Activated T-helper 2 cell treated with anti-CD3 and anti-CD28 coated beads, Interferon-gamma antibody, Interleukin-2, Interleukin-4, amounts not matched to agents 10 μg/mL and 5 μg/mL and 100 μg/mL, durations not matched to agents 14 hours and 24 hours and 36 hours (primary cell): ENCODE data around the gene GABRB3. TPM values are rescaled to one million over a fixed set of nuclear protein-coding genes. Genes with fewer than 3 reads are reported as not detected.

Experiments used
- DNase-seq: peaks from one replicate; pipeline ENCODE4 v3.0.0; 2021; ENCODE audit warnings: low spot score
- H3K27ac Mint-ChIP-seq: one replicate; pipeline ENCODE4 v1.8.0; 2021; ENCODE audit warnings: mixed read lengths
- H3K27me3 Mint-ChIP-seq: one replicate; pipeline ENCODE4 v1.8.0; 2021; ENCODE audit warnings: low read depth, mixed read lengths
- H3K36me3 Mint-ChIP-seq: one replicate; pipeline ENCODE4 v1.8.0; 2021; ENCODE audit warnings: low read depth, mixed read lengths
- H3K4me1 Mint-ChIP-seq: one replicate; pipeline ENCODE4 v1.8.0; 2021; ENCODE audit warnings: low read depth, mixed read lengths
- H3K4me3 Mint-ChIP-seq: one replicate; pipeline ENCODE4 v1.8.0; 2021; ENCODE audit warnings: low read depth, mild to moderate bottlenecking, moderate library complexity, mixed read lengths
- H3K9me3 Mint-ChIP-seq: one replicate; pipeline ENCODE4 v1.8.0; 2021; ENCODE audit warnings: mixed read lengths
- intact Hi-C: fragments of 100-400 bp; cut with micrococcal nuclease; formaldehyde crosslinking; loops from one replicate; pipeline ENCODE4 v1.15.1; 2023
- total RNA-seq: library from RNA; stranded (reverse); gene quantifications from 2 replicates; pipeline ENCODE4 v1.2.3, GENCODE V29; 2022

The GABRB3 gene
- total RNA-seq, 1 donor from 2014 or later = not detected

GRCh38 chr15:26689462-26689861 is 83.4 kb downstream of the GABRB3 start:
- Mint-ChIP-seq H3K9me3 (peaks cover 39% of the 10 kb centered on the region), H3K4me1 (no peaks in the 10 kb centered on the region), H3K36me3 (no peaks in the 10 kb centered on the region), H3K4me3 (no peak overlapping the region), H3K27ac (no peak overlapping the region), H3K27me3 (no peaks in the 10 kb centered on the region)
- intact Hi-C loops = no loop called here
- DNase-seq = no peak

DNA sequence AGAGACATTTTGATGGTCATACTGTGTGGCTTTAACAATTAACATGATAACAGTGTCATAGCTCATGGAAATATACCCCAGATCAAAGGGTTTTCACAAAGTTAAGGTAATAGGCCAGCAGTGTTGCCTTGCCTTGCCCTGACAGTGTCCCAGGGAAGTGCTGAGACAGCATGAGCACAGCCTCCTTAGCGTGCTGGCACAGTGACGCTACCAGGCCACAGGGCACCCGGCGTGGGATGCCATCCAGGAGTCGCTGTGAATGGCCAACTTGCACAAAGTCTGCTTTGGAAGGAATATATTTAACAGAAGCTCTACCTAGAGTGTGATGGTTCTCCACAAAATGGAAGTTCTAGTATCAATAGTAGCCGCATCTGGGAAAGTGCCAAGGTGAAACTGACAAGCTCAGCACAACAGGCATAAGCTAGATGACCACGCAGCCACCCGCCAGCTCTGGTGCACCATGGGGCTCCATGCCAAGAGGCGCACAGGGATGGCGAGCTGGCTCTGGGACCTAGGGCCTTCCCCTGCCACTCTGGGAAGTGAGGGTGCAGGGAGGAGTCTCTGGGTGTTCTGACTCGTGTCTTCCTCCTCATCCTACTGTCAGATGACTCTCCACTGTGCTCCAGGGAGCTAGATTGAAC is 86.2 kb downstream of the GABRB3 start:
- H3K36me3 Mint-ChIP-seq = no peaks in the 10 kb centered on the region
- intact Hi-C loops = no loop called here

GRCh38 chr15:26682598-26683164 is 90.2 kb downstream of the GABRB3 start:
- no peak for DNase-seq
- Mint-ChIP-seq H3K9me3 (peaks cover 40% of the 10 kb centered on the region), H3K27ac (no peak overlapping the region), H3K4me1 (no peaks in the 10 kb centered on the region), H3K36me3 (no peaks in the 10 kb centered on the region), H3K27me3 (no peaks in the 10 kb centered on the region), H3K4me3 (no peak overlapping the region)
- intact Hi-C loops = no loop called here

More for the DNA sequence above, 86.2 kb downstream of the GABRB3 start:
- Mint-ChIP-seq H3K27ac (no peak overlapping the region), H3K4me1 (no peaks in the 10 kb centered on the region), H3K9me3 (peaks cover 34% of the 10 kb centered on the region), H3K4me3 (no peak overlapping the region), H3K27me3 (no peaks in the 10 kb centered on the region)
- DNase-seq = no peak

DNA sequence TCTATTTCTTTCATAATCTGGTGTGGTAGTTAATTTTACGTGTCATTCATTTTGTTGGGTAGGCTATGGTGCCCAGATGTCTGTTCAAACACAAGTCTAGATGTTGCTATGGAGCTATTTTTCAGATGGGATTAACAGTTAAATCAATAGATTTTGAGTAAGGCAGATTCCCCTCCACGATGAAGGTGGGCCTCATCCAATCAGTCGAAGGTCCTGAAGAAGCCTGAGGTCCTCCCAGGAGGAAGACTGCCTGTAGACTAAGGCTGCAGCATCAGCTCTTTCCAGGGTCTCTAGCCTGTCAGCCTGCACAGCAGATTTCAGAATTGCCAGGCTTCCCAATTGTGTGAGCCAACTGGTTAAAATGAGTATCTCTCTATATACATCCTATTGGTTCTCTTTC is 92.9 kb downstream of the GABRB3 start:
- Mint-ChIP-seq H3K9me3 (peaks cover 37% of the 10 kb centered on the region), H3K4me3 (no peak overlapping the region), H3K36me3 (no peaks in the 10 kb centered on the region), H3K4me1 (no peaks in the 10 kb centered on the region), H3K27ac (no peak overlapping the region), H3K27me3 (no peaks in the 10 kb centered on the region)
- no peak for DNase-seq
- intact Hi-C loops = no loop called here

- intact Hi-C loops = no loop called here
- H3K4me1 Mint-ChIP-seq = no peaks in the 10 kb centered on the region
- H3K4me3 Mint-ChIP-seq = no peak overlapping the region
- H3K9me3 Mint-ChIP-seq = peaks cover 39% of the 10 kb centered on the region
- no peak for DNase-seq
- no peaks in the 10 kb centered on the region for H3K27me3 Mint-ChIP-seq
- no peak overlapping the region for H3K27ac Mint-ChIP-seq
- H3K36me3 Mint-ChIP-seq = no peaks in the 10 kb centered on the region
These were observed 96.8 kb downstream of the GABRB3 start for GRCh38 chr15:26676115-26676514.

- Mint-ChIP-seq H3K27ac (no peak overlapping the region), H3K36me3 (no peaks in the 10 kb centered on the region), H3K27me3 (no peaks in the 10 kb centered on the region), H3K4me1 (no peaks in the 10 kb centered on the region), H3K9me3 (peaks cover 39% of the 10 kb centered on the region), H3K4me3 (no peak overlapping the region)
- intact Hi-C loops = no loop called here
- no peak for DNase-seq
These were observed 98.4 kb downstream of the GABRB3 start for GRCh38 chr15:26674467-26674866.

- Mint-ChIP-seq H3K27ac (no peak overlapping the region), H3K4me3 (no peak overlapping the region), H3K9me3 (peaks cover 43% of the 10 kb centered on the region), H3K27me3 (no peaks in the 10 kb centered on the region), H3K4me1 (no peaks in the 10 kb centered on the region), H3K36me3 (no peaks in the 10 kb centered on the region)
- DNase-seq = no peak
- intact Hi-C loops = no loop called here
These were observed 99.4 kb downstream of the GABRB3 start for GRCh38 chr15:26673445-26673844.

- Mint-ChIP-seq H3K27me3 (no peaks in the 10 kb centered on the region), H3K27ac (no peak overlapping the region), H3K4me1 (no peaks in the 10 kb centered on the region), H3K4me3 (no peak overlapping the region), H3K36me3 (no peaks in the 10 kb centered on the region), H3K9me3 (peaks cover 44% of the 10 kb centered on the region)
- DNase-seq = no peak
- intact Hi-C loops = no loop called here
These were observed 102.8 kb downstream of the GABRB3 start for GRCh38 chr15:26670116-26670515.

GRCh38 chr15:26667222-26667988 is 105.5 kb downstream of the GABRB3 start:
- Mint-ChIP-seq H3K9me3 (peaks cover 35% of the 10 kb centered on the region), H3K4me1 (no peaks in the 10 kb centered on the region), H3K4me3 (no peak overlapping the region), H3K36me3 (no peaks in the 10 kb centered on the region), H3K27me3 (no peaks in the 10 kb centered on the region), H3K27ac (no peak overlapping the region)
- DNase-seq = no peak
- intact Hi-C loops = no loop called here

GRCh38 chr15:26665957-26666791 is 106.7 kb downstream of the GABRB3 start:
- Mint-ChIP-seq H3K36me3 (no peaks in the 10 kb centered on the region), H3K27me3 (no peaks in the 10 kb centered on the region), H3K9me3 (peaks cover 38% of the 10 kb centered on the region), H3K4me1 (no peaks in the 10 kb centered on the region), H3K4me3 (no peak overlapping the region), H3K27ac (no peak overlapping the region)
- intact Hi-C loops = no loop called here
- DNase-seq = no peak

DNA sequence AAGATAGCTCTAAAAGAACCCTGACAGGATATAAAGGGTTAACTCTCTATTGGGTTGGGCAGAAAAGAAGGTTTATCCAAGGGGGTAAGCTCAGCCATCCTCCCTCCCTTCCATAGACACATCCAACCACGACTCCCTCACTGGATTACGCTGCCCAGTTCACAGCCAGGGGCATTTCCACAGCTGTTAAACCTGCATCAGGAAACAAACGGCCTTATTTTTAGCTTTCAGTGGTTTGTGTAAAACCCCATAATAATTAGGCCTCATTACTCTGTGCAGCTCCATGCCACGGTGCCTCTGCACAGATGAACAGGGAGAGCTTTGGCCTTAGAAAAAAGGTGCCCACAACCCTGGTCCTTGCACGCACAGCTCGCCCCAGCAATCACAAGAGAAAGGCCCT is 110.6 kb downstream of the GABRB3 start:
- no peaks in the 10 kb centered on the region for H3K4me1 Mint-ChIP-seq
- no peaks in the 10 kb centered on the region for H3K27me3 Mint-ChIP-seq
- intact Hi-C loops = no loop called here
- no peak for DNase-seq
- no peaks in the 10 kb centered on the region for H3K36me3 Mint-ChIP-seq
- no peak overlapping the region for H3K27ac Mint-ChIP-seq
- H3K9me3 Mint-ChIP-seq = peaks cover 31% of the 10 kb centered on the region
- H3K4me3 Mint-ChIP-seq = no peak overlapping the region

DNA sequence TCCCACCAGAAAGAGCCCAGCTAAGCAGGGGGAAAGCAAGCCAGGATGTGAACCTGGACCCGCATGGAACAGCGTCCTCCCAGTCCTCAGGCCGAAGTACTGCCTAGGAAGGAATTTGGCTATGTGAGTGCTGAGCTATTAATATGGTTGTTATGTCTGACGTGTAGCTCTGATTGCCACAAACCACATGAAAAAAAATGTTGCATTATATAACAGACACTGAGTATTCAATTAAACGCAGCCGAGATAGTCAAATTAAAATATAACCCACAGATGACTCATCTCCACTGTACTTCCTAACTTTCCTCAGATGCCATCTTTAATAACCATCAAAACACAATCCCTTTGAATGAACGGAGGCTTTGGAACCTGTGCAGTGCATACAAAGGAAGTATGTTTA is 111.1 kb downstream of the GABRB3 start:
- H3K4me1 Mint-ChIP-seq = no peaks in the 10 kb centered on the region
- peaks cover 37% of the 10 kb centered on the region for H3K9me3 Mint-ChIP-seq
- H3K27me3 Mint-ChIP-seq = no peaks in the 10 kb centered on the region
- no peaks in the 10 kb centered on the region for H3K36me3 Mint-ChIP-seq
- no peak for DNase-seq
- no peak overlapping the region for H3K4me3 Mint-ChIP-seq
- intact Hi-C loops = no loop called here
- no peak overlapping the region for H3K27ac Mint-ChIP-seq
